Activated naive CD4-positive, alpha-beta T cell treated with anti-CD3 and anti-CD28 coated beads for 36 hours (primary cell): ENCODE measurements around the gene TEKT5. TPM values are rescaled to one million over a fixed set of nuclear protein-coding genes. Genes with fewer than 3 reads are reported as not detected.
"Not testable (repeated sequence)": the region's sequence is repeated elsewhere in the genome, so short reads cannot be mapped to it uniquely, and the experiment has no call there.

Experiments used
- CTCF ChIA-PET: fragments of 350-600 bp; sonication (Branson Sonifier 250); formaldehyde crosslinking; loops from one replicate; lab custom pipeline; 2021; ENCODE audit warnings: antibody characterized with exemption; lab: Charles Lee
- DNase-seq: peaks from one replicate; pipeline ENCODE4 v3.0.0-alpha.2; 2020
- H3K27ac Mint-ChIP-seq: one replicate; pipeline ENCODE4 v1.8.0; 2021; ENCODE audit warnings: mild to moderate bottlenecking, mixed read lengths
- H3K27me3 Mint-ChIP-seq: one replicate; pipeline ENCODE4 v1.8.0; 2021; ENCODE audit warnings: low read depth, mixed read lengths
- H3K36me3 Mint-ChIP-seq: one replicate; pipeline ENCODE4 v1.8.0; 2021; ENCODE audit warnings: low read depth, mixed read lengths
- H3K4me1 Mint-ChIP-seq: one replicate; pipeline ENCODE4 v1.8.0; 2021; ENCODE audit warnings: low read depth, mixed read lengths
- H3K4me3 Mint-ChIP-seq: one replicate; pipeline ENCODE4 v1.8.0; 2021; ENCODE audit warnings: mild to moderate bottlenecking, moderate library complexity, mixed read lengths
- H3K9me3 Mint-ChIP-seq: one replicate; pipeline ENCODE4 v1.8.0; 2021; ENCODE audit warnings: mixed read lengths
- intact Hi-C: fragments of 100-400 bp; cut with micrococcal nuclease; formaldehyde crosslinking; loops from one replicate; pipeline ENCODE4 v1.15.1; 2023
- total RNA-seq, 2 experiments: library from RNA; stranded (reverse); gene quantifications; one replicate each; pipeline ENCODE4 v1.2.3, GENCODE V29; 2021

Gene TEKT5
- under 1 TPM in 1 of 2 experiments, not detected in 1; 0.15 TPM for total RNA-seq

GRCh38 chr16:10694830-10695229 lies at the start of gene TEKT5:
Gene TEKT5, minus strand, starts transcription at chr16:10694930. Its CDS starts 57 bp downstream, at chr16:10694873.
- Mint-ChIP-seq H3K27me3 (peaks cover 7% of the 10 kb centered on the region), H3K27ac (no peak within 1 kb of the TSS), H3K4me3 (no peak within 1 kb of the TSS), H3K4me1 (no peaks in the 10 kb centered on the region), H3K9me3 (no peaks in the 10 kb centered on the region), H3K36me3 (no peaks in the 10 kb centered on the region)
- no peak for DNase-seq
- CTCF ChIA-PET: no interaction called here
- intact Hi-C loops: no loop called here

- H3K4me1 Mint-ChIP-seq: peaks cover 26% of the 10 kb centered on the region
- CTCF ChIA-PET: interaction anchor here (0.6 to 2.1 kb wide), 9 partner anchors 12 to 1735 kb away, joined by 3 to 11 read pairs (median 3); partner anchors contain the start of gene DEXI
- H3K27ac Mint-ChIP-seq: peak within 1 kb of the TSS; percentile 100
- no peaks in the 10 kb centered on the region for H3K27me3 Mint-ChIP-seq
- intact Hi-C loops: loop anchor here (1.0 to 10.0 kb wide), 9 partner anchors 129 to 1341 kb away; partner anchors contain the start of genes ATF7IP2, DEXI, GSPT1 and SOCS1
- peak within 1 kb of the TSS; percentile 90 for H3K4me3 Mint-ChIP-seq
- H3K9me3 Mint-ChIP-seq: no peaks in the 10 kb centered on the region
- H3K36me3 Mint-ChIP-seq: peaks cover 4% of the 10 kb centered on the region
- peak; percentile 100 for DNase-seq
Observed at GRCh38 chr16:10743610-10744369, 49.1 kb upstream of the TEKT5 start, which contains the start of gene NUBP1. Gene NUBP1, plus strand, starts transcription at chr16:10743842. Its CDS starts 22 bp downstream, at chr16:10743864.

- H3K4me3 Mint-ChIP-seq: peak overlapping the region; percentile 90
Observed at GRCh38 chr16:10743227-10743609, 48.5 kb upstream of the TEKT5 start.

GRCh38 chr16:10741844-10742243 lies 47.1 kb upstream of the TEKT5 start:
- H3K4me1 Mint-ChIP-seq: peaks cover 38% of the 10 kb centered on the region
- peaks cover 4% of the 10 kb centered on the region for H3K36me3 Mint-ChIP-seq
- DNase-seq: no peak

More at GRCh38 chr16:10743227-10743609, 48.5 kb upstream of the TEKT5 start:
- CTCF ChIA-PET: interaction anchor here (1.2 kb wide), 1 partner anchor 11 kb away, joined by 4 read pairs; no protein-coding TSS in a partner anchor
- peaks cover 4% of the 10 kb centered on the region for H3K36me3 Mint-ChIP-seq
- no peaks in the 10 kb centered on the region for H3K27me3 Mint-ChIP-seq
- no peak for DNase-seq
- H3K4me1 Mint-ChIP-seq: peaks cover 31% of the 10 kb centered on the region
- H3K9me3 Mint-ChIP-seq: no peaks in the 10 kb centered on the region
- H3K27ac Mint-ChIP-seq: peak overlapping the region; percentile 100
- intact Hi-C loops: loop anchor here (5.0 to 10.0 kb wide), 7 partner anchors 129 to 1342 kb away; partner anchors contain the start of genes ATF7IP2, GSPT1 and SOCS1

GRCh38 chr16:10741249-10741648 lies 46.5 kb upstream of the TEKT5 start:
- H3K36me3 Mint-ChIP-seq, H3K9me3 Mint-ChIP-seq, DNase-seq, H3K27ac Mint-ChIP-seq, H3K27me3 Mint-ChIP-seq, H3K4me3 Mint-ChIP-seq: not testable (repeated sequence)
- intact Hi-C loops: loop anchor here (5.0 to 10.0 kb wide), 7 partner anchors 131 to 1344 kb away; partner anchors contain the start of genes ATF7IP2, GSPT1 and SOCS1
- CTCF ChIA-PET: interaction anchor here (1.0 kb wide), 1 partner anchor 220 kb away, joined by 3 read pairs; no protein-coding TSS in a partner anchor
- H3K4me1 Mint-ChIP-seq: peaks cover 38% of the 10 kb centered on the region

More at GRCh38 chr16:10741844-10742243, 47.1 kb upstream of the TEKT5 start:
- H3K4me3 Mint-ChIP-seq: no peak overlapping the region
- no peaks in the 10 kb centered on the region for H3K27me3 Mint-ChIP-seq
- intact Hi-C loops: loop anchor here (5.0 to 10.0 kb wide), 7 partner anchors 130 to 1343 kb away; partner anchors contain the start of genes ATF7IP2, GSPT1 and SOCS1
- CTCF ChIA-PET: interaction anchor here (0.7 kb wide), 1 partner anchor 173 kb away, joined by 3 read pairs; no protein-coding TSS in a partner anchor
- H3K9me3 Mint-ChIP-seq: no peaks in the 10 kb centered on the region
- no peak overlapping the region for H3K27ac Mint-ChIP-seq

- peaks cover 4% of the 10 kb centered on the region for H3K36me3 Mint-ChIP-seq
- no peak for DNase-seq
- CTCF ChIA-PET: interaction anchor here (1.0 kb wide), 1 partner anchor 220 kb away, joined by 3 read pairs; no protein-coding TSS in a partner anchor
- H3K4me1 Mint-ChIP-seq: peaks cover 37% of the 10 kb centered on the region
- H3K4me3 Mint-ChIP-seq: no peak overlapping the region
- no peaks in the 10 kb centered on the region for H3K9me3 Mint-ChIP-seq
- no peak overlapping the region for H3K27ac Mint-ChIP-seq
- intact Hi-C loops: loop anchor here (5.0 to 10.0 kb wide), 7 partner anchors 131 to 1344 kb away; partner anchors contain the start of genes ATF7IP2, GSPT1 and SOCS1
- H3K27me3 Mint-ChIP-seq: no peaks in the 10 kb centered on the region
Observed at GRCh38 chr16:10740845-10741208, 46.1 kb upstream of the TEKT5 start.

- Mint-ChIP-seq H3K27me3 (no peaks in the 10 kb centered on the region), H3K36me3 (peaks cover 4% of the 10 kb centered on the region), H3K4me3 (no peak overlapping the region), H3K4me1 (peaks cover 31% of the 10 kb centered on the region), H3K27ac (no peak overlapping the region), H3K9me3 (no peaks in the 10 kb centered on the region)
- intact Hi-C loops: loop anchor here (5.0 to 10.0 kb wide), 7 partner anchors 132 to 1345 kb away; partner anchors contain the start of genes ATF7IP2, GSPT1 and SOCS1
- CTCF ChIA-PET: interaction anchor here (0.8 to 1.0 kb wide), 2 partner anchors 179 to 219 kb away, joined by 3 read pairs; no protein-coding TSS in a partner anchor
- DNase-seq: no peak
Observed at GRCh38 chr16:10740000-10740844, 45.5 kb upstream of the TEKT5 start.

- no peaks in the 10 kb centered on the region for H3K27me3 Mint-ChIP-seq
- H3K27ac Mint-ChIP-seq: no peak overlapping the region
- peaks cover 24% of the 10 kb centered on the region for H3K4me1 Mint-ChIP-seq
- intact Hi-C loops: no loop called here
- CTCF ChIA-PET: interaction anchor here (0.7 to 4.2 kb wide), 5 partner anchors 57 to 481 kb away, joined by 3 to 32 read pairs (median 5); no protein-coding TSS in a partner anchor
- H3K9me3 Mint-ChIP-seq: no peaks in the 10 kb centered on the region
- H3K36me3 Mint-ChIP-seq: no peaks in the 10 kb centered on the region
- DNase-seq: peak; percentile 65
- H3K4me3 Mint-ChIP-seq: no peak overlapping the region
Observed at GRCh38 chr16:10738231-10739077, 43.7 kb upstream of the TEKT5 start.

- no peak overlapping the region for H3K27ac Mint-ChIP-seq
- CTCF ChIA-PET: interaction anchor here (0.7 to 4.2 kb wide), 10 partner anchors 10 to 1626 kb away, joined by 3 to 32 read pairs (median 4); no protein-coding TSS in a partner anchor
- intact Hi-C loops: loop anchor here (1.0 to 2.0 kb wide), 7 partner anchors 69 to 1868 kb away; partner anchors contain the start of gene CARHSP1
Observed at GRCh38 chr16:10737068-10737625, 42.4 kb upstream of the TEKT5 start.

GRCh38 chr16:10731790-10732189 lies 37.1 kb upstream of the TEKT5 start:
- CTCF ChIA-PET: interaction anchor here (0.6 to 1.0 kb wide), 4 partner anchors 12 to 1852 kb away, joined by 3 to 4 read pairs (median 3); partner anchors contain the start of gene NUBP1
- no peaks in the 10 kb centered on the region for H3K36me3 Mint-ChIP-seq
- no peaks in the 10 kb centered on the region for H3K9me3 Mint-ChIP-seq
- DNase-seq: no peak
- no peaks in the 10 kb centered on the region for H3K27me3 Mint-ChIP-seq
- no peaks in the 10 kb centered on the region for H3K4me1 Mint-ChIP-seq
- intact Hi-C loops: no loop called here
- no peak overlapping the region for H3K4me3 Mint-ChIP-seq
- no peak overlapping the region for H3K27ac Mint-ChIP-seq

More at GRCh38 chr16:10737068-10737625, 42.4 kb upstream of the TEKT5 start:
- H3K9me3 Mint-ChIP-seq: no peaks in the 10 kb centered on the region
- no peaks in the 10 kb centered on the region for H3K36me3 Mint-ChIP-seq
- peaks cover 19% of the 10 kb centered on the region for H3K4me1 Mint-ChIP-seq
- H3K4me3 Mint-ChIP-seq: peak overlapping the region; percentile 29
- DNase-seq: peak; percentile 80
- H3K27me3 Mint-ChIP-seq: no peaks in the 10 kb centered on the region
